ENCODE measurements around the gene SCYGR5. TPM values are rescaled to one million over a fixed set of nuclear protein-coding genes. Genes with fewer than 3 reads are reported as not detected.
"Not testable (repeated sequence)": the region's sequence is repeated elsewhere in the genome, so short reads cannot be mapped to it uniquely, and the experiment has no call there.

Gene SCYGR5, protein sequence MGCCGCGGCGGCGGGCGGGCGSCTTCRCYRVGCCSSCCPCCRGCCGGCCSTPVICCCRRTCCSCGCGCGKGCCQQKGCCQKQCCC
- not detected in 2 replicates for total RNA-seq (ENCODE audit: low replicate concordance)

DNA sequence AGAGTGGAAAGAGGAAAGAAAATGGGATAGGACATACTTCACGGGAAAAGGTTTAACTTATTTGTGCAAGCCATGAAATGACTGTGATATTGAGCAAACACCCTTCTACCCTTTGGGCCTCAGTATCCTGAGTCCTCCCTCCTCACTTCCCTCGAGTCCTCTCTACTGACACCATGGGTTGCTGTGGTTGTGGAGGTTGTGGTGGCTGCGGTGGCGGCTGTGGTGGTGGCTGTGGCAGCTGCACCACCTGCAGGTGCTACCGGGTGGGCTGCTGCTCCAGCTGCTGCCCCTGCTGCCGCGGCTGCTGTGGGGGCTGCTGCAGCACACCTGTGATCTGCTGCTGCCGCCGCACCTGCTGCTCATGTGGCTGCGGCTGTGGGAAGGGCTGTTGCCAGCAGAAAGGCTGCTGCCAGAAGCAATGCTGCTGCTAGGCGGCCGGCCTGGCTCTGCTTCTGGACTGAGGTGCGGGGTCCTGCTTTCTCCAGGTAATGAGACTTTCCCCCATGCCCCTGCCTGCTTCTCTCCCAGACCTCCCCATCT lies at the start of gene SCYGR5:
SCYGR5 (plus strand) TSS at position 174 of the 540 bp plus-strand sequence; CDS start at position 174, 0 bp downstream.
- not testable (repeated sequence) for H3K4me3 ChIP-seq (ENCODE audit: low read depth, low read length); DNase-seq (ENCODE audit: low read depth)

DNA sequence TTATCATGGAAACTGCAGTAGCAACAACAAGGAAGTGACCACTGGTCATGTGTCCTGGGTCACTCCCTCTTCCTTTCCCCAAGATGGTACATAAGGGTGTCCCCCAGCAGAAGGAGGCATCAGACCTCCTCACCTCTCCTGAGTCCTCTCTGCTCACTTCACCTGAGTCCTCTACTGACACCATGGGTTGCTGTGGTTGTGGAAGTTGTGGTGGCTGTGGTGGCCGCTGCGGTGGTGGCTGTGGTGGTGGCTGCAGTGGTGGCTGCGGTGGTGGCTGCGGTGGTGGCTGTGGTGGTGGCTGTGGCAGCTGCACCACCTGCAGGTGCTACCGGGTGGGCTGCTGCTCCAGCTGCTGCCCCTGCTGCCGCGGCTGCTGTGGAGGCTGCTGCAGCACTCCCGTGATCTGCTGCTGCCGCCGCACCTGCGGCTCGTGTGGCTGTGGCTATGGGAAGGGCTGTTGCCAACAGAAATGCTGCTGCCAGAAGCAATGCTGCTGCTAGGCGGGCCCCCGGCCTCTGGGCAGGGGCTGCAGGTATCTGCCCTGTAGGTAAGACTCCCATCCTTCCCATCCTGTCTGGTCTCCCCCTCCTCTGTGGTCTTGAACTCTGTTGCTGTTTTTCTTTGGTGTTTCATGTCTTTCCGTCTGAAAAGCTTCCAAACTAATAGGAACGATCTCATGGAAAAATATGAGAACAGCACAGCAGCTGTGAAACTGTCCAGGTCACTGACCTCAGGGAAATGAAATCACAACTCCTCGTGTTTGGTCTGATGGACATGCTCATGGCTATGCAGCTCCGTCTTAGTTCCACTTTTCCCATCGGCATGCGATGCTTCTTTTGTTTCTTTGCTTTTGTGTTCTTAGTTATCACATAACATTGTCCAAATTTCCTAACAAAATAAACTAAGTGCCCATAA lies 49.0 kb upstream of the SCYGR5 start, which contains the start of gene SCYGR4:
SCYGR4 (plus strand) TSS at position 183 of the 915 bp plus-strand sequence; CDS start at position 183, 0 bp downstream.
- peak; percentile 62 for DNase-seq (ENCODE audit: low read depth)
- H3K4me3 ChIP-seq (ENCODE audit: low read depth, low read length) = no peak within 1 kb of the TSS

DNA sequence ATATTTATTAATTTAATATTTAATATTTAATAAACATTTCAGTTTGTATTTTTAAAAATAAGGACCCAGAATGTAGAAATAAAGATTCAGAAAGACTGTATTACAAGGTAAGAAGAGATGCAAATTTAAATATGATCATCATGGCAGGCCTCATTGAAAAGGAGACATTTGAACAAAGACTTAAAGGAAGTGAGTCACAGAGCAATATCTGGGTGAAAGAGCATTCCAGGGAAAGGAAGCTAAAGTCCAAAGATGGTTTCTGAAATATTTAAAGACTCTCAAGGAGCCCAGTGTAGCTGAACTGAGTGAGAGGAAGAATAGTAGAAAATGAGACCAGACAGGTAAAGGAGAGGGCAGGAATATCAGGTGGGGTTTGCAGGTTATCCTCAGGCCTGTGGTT lies 43.4 kb upstream of the SCYGR5 start:
- DNase-seq (ENCODE audit: low read depth) = peak; percentile 75
- TF ChIP-seq, protein P1, sequence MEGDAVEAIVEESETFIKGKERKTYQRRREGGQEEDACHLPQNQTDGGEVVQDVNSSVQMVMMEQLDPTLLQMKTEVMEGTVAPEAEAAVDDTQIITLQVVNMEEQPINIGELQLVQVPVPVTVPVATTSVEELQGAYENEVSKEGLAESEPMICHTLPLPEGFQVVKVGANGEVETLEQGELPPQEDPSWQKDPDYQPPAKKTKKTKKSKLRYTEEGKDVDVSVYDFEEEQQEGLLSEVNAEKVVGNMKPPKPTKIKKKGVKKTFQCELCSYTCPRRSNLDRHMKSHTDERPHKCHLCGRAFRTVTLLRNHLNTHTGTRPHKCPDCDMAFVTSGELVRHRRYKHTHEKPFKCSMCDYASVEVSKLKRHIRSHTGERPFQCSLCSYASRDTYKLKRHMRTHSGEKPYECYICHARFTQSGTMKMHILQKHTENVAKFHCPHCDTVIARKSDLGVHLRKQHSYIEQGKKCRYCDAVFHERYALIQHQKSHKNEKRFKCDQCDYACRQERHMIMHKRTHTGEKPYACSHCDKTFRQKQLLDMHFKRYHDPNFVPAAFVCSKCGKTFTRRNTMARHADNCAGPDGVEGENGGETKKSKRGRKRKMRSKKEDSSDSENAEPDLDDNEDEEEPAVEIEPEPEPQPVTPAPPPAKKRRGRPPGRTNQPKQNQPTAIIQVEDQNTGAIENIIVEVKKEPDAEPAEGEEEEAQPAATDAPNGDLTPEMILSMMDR (IDR thresholded peaks at IDR 0.05; ENCODE audit: insufficient read depth, low read length) = no peak
- H3K4me3 ChIP-seq (ENCODE audit: low read depth, low read length) = no peak overlapping the region

More for the DNA sequence above, 49.0 kb upstream of the SCYGR5 start, which contains the start of gene SCYGR4:
- TF ChIP-seq, protein P1 (IDR thresholded peaks at IDR 0.05; ENCODE audit: insufficient read depth, low read length) = no peak

DNA sequence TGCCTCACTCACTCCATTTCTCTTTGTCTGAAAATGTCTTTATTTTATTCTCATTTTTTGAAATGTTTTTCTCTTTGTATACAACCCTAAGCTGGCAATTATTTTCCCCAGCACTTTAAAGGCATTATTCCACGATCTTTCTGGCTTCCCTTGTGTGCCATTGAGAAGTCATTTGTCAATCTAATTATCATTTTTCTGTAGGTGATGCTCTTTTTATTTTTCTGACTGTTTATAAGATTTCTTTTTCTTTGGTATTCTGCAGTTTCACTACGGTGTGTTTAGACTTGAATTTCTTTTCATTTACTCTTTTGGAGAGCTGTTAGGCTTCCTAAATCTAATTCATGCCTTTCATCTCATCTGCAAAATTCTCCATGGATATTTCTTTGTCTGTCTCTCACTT lies 41.2 kb upstream of the SCYGR5 start:
- TF ChIP-seq, protein P1 (IDR thresholded peaks at IDR 0.05; ENCODE audit: insufficient read depth, low read length) = no peak
- H3K4me3 ChIP-seq (ENCODE audit: low read depth, low read length) = no peak overlapping the region
- no peak for DNase-seq (ENCODE audit: low read depth)

DNA sequence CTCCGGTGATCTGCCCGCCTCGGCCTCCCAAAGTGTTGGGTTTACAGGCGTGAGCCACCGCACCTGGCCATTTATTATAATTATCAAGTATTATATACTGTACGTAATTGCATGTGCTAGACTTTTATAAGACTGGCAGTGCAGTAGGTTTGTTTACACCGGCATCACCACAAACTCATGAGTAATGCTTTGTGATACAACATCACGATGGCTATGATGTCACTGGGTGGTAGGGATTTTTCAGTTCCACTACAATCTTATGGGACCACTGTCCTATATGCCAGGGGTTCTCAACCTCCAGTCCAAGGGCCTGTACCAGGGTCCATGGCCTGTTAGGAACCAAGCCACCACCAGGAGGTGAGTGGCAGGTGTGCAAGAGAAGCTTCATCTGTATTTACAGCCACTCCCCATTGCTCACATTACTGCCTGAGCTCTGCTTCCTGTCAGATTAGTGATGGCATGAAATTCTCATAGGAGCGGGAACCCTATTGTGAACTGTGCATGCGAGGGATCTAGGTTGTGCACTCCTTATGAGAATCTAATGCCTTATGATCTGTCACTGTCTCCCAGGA lies 39.9 kb upstream of the SCYGR5 start:
- TF ChIP-seq, protein P1 (IDR thresholded peaks at IDR 0.05; ENCODE audit: insufficient read depth, low read length) = no peak
- no peak for DNase-seq (ENCODE audit: low read depth)
- no peak overlapping the region for H3K4me3 ChIP-seq (ENCODE audit: low read depth, low read length)

DNA sequence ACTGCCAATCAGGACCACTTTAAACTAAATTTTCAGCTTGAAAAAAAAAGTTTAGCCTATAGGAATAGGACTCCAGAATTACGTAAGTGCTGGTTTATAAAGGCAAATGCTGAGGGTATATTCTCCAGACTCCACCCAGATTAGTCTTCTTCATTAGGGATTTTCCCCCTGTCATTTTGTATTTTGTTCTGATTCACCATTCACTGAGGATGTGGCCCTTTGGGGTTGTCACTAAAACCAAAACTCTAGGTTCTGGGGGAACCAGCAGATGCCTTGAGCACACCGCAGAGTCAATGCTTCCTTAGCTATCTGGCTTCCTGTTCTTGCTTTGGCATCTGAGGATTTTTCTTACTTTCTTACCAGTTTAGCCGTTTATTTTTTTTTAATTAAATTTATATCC lies 38.8 kb upstream of the SCYGR5 start:
- TF ChIP-seq, protein P1 (IDR thresholded peaks at IDR 0.05; ENCODE audit: insufficient read depth, low read length) = no peak
- DNase-seq (ENCODE audit: low read depth) = no peak
- no peak overlapping the region for H3K4me3 ChIP-seq (ENCODE audit: low read depth, low read length)

DNA sequence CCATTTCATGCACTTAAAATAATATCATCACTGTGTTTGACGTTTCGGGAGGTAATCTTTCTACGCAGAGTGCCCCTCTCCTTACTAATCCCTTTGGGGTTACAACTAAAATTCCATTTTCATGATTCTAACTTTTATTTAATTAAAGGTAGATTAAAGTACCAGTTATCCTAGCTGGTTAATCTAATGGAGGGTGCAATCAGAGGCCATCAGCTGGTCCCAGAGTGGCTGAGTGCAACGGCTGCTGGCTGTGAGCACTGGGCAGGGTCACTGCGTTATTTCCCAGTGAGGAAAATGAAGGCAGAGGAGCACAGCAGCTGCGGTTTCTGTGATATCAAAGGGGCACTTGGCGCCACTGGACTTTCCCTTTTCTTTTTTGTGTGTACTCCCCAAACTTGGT lies 37.2 kb upstream of the SCYGR5 start:
- no peak for DNase-seq (ENCODE audit: low read depth)
- H3K4me3 ChIP-seq (ENCODE audit: low read depth, low read length) = no peak overlapping the region
- TF ChIP-seq, protein P1 (IDR thresholded peaks at IDR 0.05; ENCODE audit: insufficient read depth, low read length) = no peak

Measured in fibroblast of the aortic adventitia (primary cell).